IPS DF 4.7 (cell line): ENCODE data around the gene HABP2.

ENCODE experiments used
- DNase-seq: peaks from one replicate; pipeline ENCODE4 v3.0.0-alpha.2; 2013; ENCODE audit warnings: low spot score; ENCODE audit errors: extremely low read depth

Gene HABP2

DNA sequence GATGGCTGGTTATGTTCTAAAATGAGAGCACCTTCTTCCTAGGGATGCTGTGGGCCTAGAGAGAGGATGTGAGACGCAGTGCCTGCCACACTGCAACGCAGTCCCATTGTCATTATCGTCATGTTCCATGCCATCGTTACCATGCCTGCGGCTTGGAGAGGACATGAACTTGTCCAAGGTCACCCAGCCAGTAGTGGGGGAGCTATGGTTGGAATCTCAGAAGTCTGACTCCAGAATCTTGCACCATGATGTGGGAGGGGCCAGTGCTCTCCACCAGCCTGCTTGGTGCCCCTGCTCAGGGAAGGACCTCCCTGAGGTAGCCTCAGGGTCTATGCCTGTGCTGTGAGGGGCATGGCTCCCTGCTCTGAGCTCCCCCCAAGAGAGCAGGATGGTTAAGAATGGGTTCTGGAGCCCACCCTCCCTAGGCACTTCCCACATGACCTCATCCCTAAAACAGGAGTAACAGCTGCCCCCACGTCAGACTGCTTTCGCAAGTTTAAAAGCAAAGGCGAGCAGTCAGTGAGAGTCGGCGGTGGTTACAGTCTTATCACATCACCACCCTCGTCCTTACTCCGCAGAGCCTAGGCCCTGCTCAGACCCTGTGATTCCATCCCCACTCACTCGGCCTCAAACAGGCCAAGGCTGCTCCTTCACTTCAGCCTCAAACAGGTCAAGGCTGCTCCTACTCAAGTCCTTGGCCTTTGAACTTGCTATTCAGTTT lies 50.4 kb downstream of the HABP2 start:
- no peak for DNase-seq

DNA sequence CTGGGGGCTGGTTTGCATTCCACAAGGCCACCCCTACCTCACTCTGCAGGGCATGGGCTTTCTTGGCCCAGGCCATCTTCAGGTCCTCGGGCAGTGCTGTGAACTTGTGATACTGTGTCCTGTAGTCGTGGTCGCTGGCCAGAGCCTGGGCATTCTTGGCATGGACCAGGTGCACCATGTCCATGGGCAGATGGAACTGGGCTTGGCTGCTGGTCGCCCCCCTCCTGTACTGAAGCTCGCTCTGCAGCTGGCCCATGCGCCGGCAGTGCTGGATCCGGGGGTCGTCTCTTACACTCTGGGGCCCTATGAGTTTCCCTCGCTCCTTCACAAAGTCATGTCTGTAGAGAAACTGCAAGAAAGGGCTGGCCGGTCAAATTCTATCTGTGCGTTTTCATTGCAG lies 51.7 kb downstream of the HABP2 start:
- DNase-seq: no peak

- DNase-seq: no peak
Observed at GRCh38 chr10:113605268-113605978, 52.6 kb downstream of the HABP2 start.

DNA sequence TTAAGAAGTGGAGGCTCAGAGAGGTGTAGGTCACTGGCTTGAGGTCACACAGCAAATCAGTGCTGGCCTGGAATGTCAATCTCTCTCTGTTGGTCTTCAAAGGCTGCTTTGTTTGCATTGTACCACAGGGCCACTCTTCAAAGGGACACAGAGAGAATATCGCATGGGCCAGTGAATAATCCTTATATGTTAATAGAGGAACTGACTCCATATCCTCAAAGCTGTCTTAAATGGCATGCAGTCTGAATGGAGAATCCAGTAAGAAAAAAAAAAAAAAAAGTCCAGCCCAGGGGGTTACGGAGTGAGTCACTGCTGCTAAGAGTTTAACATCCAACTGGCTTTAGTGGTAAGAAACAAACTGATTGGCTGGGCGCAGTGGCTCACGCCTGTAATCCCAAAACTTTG lies 56.9 kb downstream of the HABP2 start:
- DNase-seq: no peak

GRCh38 chr10:113610631-113611601 lies 58.1 kb downstream of the HABP2 start:
- DNase-seq: no peak

- no peak for DNase-seq
Observed at GRCh38 chr10:113612154-113612553, 59.3 kb downstream of the HABP2 start.

DNA sequence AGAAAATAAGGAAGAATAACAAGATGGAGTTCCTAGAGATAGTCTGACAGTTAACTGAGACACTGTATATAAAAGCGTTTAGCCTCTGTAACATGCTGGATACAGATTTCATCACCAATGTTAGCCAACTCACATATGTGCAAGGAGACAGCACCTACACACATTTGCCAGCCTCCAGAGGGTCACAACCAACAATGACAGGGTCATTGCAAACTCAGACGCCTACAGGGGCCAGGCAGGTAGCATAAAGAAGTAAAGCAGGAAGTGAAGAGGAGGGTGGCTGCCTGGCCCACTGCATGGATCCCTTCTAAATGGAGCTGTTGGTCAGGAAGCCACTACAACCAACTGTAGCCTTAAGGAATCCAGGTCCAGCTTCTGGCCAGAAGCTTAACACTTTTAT lies 60.6 kb downstream of the HABP2 start:
- no peak for DNase-seq

DNA sequence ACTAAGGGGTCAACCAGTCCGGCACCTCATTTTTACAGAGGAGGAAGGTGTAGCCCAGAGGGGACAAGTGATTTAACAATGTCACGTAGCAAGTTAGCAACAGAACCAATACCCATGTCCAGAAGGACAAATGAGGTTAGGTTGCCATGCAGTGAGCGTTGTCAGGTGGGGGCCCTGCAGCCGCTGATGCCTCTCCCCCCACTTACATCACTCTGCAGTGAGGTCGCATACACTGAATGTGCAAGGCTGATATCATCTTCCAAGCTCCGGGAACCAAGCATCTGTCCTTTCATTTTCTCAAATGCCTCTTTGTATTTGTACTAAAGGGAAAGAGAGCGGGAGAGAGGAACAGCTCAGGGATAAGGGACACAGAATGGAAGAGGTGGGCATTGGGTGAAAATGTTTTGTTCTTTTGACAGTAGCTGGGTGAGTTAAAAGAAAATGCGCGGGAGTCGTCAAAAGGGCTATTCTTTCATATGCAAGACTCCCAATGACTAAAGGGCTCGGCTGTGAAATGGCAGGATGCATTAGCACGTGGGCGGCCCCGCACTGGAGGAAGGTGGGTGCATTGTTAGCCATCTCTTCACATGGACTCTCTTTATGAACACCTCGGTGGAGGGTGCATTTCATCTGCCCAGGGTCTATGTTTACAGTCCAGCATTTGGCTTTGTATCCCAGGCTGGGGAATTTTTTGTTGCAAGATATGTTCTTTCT lies 61.3 kb downstream of the HABP2 start:
- no peak for DNase-seq

- no peak for DNase-seq
Observed at GRCh38 chr10:113616244-113617074, 63.6 kb downstream of the HABP2 start.

GRCh38 chr10:113617086-113617485 lies 64.2 kb downstream of the HABP2 start:
- DNase-seq: no peak

DNA sequence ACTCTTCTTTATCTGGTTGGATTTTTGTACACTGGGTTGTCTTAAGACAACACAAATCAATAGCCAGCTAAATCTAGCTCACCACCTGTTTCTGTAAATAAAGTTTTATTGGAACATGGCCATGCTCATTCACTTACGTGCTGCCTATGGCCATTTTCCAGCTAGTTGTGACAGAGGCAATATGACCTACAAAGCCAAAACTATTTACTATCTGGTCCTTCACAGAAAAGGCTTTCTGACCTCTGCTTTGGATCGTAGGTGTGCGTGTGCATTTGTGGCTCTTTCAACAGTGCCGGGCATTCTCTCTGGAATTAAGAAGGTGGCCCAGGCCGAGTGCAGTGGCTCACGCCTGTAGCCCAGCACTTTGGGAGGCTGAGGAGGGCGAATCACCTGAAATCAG lies 65.5 kb downstream of the HABP2 start:
- DNase-seq: no peak

GRCh38 chr10:113619401-113619800 lies 66.5 kb downstream of the HABP2 start:
- no peak for DNase-seq

DNA sequence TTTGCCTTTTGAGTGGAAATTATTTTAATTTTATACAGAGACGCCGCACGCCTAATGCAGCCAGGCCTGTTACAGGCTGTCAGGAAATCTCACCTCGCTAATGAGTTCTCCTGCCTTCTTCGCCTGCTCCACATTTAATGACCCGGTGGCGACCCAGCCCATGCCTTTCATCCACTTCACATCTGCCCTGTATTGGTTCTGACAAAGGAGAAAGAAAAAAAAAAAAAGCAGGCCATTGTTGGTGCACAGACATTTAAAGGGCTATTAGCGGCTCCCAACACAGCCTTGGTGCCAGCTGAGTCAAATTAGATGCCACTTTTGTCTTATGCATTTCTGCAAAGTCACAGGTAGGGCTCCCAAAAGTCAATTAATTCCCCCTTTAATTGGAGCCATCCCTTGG lies 67.7 kb downstream of the HABP2 start:
- DNase-seq: no peak

DNA sequence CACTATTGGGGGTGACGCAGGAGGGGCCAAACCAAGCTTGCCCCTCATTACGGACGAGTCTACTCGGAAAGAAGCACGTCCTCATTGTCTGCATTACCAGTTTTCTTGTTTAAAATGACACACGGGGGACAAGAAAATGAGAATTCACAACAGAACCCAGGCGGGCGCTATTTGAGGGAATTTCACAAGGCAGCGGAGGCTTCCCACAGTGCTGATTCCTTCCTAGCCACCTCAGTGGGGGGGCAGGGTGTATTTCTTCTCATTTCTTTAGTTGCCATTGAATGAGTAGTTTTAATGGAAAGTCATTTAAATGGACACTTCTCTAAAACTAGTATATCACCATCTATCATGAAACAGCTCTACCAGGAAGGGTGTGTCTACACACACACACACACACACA lies 68.1 kb downstream of the HABP2 start:
- DNase-seq: no peak

DNA sequence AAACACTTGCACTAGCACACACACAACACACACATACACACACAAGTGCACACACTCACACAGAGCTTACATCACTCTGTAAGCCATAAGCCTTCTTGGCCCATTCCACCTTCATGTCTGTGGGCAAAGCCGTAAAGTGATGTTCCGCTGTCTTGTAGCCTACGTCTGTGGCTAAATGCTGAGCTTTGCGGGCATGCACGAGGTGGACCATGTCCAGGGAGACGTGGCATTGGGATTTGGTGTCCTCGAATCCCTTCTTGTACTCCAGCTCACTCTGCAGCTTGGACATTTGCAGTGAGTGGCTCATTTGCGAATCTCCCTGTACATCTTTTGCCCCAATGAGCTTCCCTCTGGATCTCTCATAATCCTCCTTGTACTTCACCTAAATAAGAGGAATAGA lies 68.9 kb downstream of the HABP2 start:
- DNase-seq: no peak

DNA sequence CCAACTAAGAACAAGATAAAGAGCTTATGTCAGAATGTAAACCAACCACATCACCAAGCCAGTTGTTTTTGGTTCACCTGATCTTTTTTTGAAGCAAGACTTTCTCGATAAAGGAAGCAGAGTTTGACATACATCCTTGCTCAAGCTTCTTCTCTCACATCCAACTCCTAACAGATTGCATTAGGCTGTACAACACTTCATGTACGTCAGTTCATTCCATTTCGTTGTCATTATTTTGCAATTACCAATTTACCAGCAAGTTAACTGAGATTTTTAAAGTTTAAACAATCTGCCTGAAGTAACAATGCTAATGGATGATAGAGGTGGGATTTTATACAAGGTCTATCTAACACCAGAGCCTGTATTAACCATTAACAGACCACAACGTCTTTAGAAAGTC lies 70.0 kb downstream of the HABP2 start:
- DNase-seq: no peak

GRCh38 chr10:113625461-113626186 lies 72.8 kb downstream of the HABP2 start:
- DNase-seq: no peak

DNA sequence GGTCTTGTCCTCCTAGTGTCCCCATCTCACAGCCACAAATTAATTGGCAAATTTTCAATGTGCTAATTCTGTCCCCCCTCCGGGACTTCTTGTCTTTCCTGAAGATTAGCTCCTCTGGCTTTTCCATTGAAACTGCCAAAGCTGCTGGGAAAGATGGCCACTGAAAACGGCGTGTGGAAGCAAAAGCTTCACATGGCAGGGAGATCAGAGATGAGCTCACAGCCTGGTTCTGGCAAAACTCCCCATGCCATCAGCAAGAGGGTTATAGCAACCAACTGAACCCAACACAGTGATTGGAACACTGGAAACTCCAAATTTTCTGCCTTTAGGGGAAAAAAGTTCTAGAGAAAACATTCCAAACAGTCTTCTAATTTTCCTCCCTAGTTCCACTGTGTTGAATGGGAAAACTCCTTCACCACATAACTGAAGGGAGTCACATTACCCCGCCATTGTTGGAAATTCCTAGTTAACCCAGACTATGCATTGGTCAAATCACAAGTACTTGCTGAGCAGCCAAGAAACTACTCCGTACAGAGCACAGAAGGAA lies 74.0 kb downstream of the HABP2 start:
- no peak for DNase-seq

GRCh38 chr10:113627836-113628235 lies 75.0 kb downstream of the HABP2 start:
- no peak for DNase-seq
